OCI-M2 (cell line): ENCODE data around the gene SLC39A13.

ENCODE experiments used
- DNase-seq: peaks from one replicate; lab custom pipeline; 2025; ENCODE audit not compliant: unreplicated experiment; lab: John Stamatoyannopoulos, UW

Gene SLC39A13

GRCh38 chr11:47426062-47426956 is 17.9 kb downstream of the SLC39A13 start, which contains the start of gene PSMC3:
TSS of gene PSMC3 (minus strand) at chr11:47426439. CDS start at chr11:47426279, 160 bp downstream.
- DNase-seq: peak; percentile 44

DNA sequence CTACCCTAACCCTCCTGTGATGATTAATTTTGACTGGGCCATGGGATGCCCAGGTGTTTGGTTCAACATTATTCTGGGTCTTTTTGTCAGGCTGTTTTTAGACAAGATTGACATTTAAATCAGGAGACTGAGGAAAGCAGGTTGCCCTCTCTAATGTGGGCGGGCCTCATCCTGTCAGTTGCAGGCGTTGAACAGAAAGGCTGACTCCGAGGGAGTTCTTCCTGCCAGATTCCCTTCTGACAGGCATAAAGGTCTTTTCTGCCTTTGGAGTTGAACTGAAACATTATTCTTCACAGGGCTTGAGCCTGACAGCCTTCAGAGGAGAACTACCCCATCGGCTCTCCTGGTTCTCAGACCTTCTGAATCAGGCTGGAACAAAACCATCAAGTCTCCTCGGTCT is 22.1 kb downstream of the SLC39A13 start:
- DNase-seq: no peak

- DNase-seq: no peak
Observed at GRCh38 chr11:47431356-47432083, 23.1 kb downstream of the SLC39A13 start.

GRCh38 chr11:47433157-47433556 is 24.8 kb downstream of the SLC39A13 start:
- no peak for DNase-seq

DNA sequence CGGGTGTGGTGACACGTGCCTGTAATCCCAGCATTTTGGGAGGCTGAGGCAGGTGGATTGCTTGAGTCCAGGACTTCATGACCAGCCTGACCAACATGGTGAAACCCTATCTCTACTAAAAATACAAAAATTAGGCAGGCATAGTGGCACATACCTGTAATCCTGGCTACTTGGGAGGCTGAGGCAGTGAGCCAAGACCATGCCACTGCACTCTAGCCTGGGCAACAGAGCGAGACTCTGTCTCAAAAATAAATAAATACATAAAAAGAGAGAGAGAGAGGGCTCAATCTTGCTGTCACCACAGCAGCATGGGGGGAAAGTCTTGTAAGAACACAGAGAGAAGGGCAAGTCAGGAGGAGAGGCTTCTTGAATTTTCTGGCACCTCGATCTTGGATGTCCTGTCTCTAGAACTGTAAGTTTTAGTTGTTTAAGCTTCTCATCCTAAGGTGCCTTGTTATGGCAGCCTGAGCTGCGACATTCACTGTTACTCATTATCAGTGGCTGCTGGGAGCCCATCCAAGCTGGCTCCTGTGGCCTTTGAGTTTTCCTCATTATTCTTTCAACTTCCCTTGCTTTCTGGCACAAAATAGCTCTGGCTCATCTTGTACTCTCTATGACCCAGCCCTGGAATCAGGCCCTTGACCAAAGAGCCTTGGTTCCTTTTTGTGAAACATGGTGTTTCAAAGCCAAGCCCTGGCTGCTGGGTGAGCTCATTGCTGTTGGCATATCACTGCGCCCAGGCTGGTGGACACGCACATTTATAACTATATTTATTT is 25.8 kb downstream of the SLC39A13 start:
- DNase-seq: no peak

- no peak for DNase-seq
Observed at GRCh38 chr11:47435687-47436086, 27.3 kb downstream of the SLC39A13 start.

DNA sequence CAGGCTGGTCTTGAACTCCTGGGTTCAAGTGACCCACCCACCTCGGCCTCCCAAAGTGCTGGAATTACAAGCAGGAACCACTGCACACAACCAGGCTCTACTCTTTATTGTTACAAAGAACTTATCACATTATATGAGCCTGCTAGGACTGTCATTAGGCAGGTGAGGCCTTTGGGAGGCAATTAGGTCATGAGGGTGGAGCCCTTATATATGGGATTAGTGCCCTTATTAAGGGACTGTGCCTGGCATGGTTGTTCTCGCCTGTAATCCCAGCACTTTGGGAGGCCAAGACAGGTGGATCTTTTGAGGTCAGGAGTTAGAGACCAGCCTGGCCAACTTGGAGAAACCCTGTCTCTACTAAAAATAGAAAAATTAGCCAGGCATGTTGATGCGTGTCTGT is 28.3 kb downstream of the SLC39A13 start:
- DNase-seq: no peak

GRCh38 chr11:47437218-47437745 is 28.9 kb downstream of the SLC39A13 start:
- DNase-seq: no peak

GRCh38 chr11:47437746-47438418 is 29.5 kb downstream of the SLC39A13 start:
- DNase-seq: no peak

DNA sequence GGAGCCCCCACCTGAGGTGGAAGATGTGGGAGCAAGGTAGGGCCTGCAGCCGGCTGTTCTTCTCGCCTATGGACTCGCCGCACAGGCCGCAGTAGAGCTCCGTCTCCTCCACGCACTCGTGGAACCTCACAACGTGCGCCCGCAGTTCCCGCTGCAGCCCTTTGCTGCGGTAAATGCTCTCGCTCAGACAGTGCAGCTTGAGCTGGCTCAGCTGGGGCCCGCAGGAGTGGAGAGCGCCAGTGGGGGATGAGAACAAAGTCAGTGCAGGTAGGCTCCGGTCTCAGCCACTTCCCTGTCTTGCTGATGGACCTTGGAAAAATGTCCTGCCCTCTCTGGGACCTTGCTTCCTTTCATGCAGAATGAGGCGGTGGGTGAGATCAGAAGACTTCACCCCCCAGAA is 30.3 kb downstream of the SLC39A13 start:
- no peak for DNase-seq

GRCh38 chr11:47440054-47440476 is 31.7 kb downstream of the SLC39A13 start:
- DNase-seq: no peak

DNA sequence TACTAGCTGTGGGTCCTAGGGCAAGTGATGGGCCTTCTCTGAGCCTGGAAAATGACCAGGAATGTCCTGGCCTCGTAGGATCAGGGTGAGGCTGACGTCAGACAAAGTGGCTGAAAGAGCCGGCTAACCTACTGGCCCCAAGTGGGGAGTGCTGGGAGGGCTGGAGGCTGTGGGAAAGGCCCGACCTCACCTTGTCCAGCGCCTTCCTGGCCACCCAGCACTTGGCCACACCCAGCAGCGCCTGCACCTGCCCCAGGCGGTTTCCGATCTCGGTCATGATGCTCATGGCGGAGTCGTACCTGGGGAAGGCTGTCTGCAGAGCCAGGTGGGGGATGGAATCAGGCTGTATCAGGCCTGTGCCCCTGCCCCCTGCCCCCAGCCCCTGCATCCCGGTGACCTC is 33.0 kb downstream of the SLC39A13 start:
- no peak for DNase-seq

DNA sequence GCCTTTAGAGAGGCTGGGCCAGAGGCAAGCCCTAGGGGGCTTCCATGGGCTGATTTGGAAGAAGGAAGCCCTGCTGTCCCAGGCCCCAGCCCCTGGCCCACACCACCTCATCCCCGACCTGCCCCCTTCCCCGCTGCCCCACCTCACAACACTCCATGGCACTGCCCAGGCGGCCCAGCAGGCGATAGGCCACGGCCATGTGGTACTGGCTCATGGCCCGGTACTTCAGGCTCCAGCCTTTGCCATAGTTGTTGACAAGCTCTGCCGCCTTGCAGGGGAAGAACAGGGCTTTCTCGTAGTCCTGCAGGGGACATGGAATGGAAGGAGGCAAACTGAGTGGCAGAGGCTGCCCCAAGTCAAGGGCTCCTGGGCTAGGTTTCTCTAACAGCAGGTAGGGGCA is 34.1 kb downstream of the SLC39A13 start:
- no peak for DNase-seq

- no peak for DNase-seq
Observed at GRCh38 chr11:47443028-47443700, 34.8 kb downstream of the SLC39A13 start.

- DNase-seq: no peak
Observed at GRCh38 chr11:47443817-47444216, 35.4 kb downstream of the SLC39A13 start.

GRCh38 chr11:47445840-47446239 is 37.5 kb downstream of the SLC39A13 start:
- no peak for DNase-seq

DNA sequence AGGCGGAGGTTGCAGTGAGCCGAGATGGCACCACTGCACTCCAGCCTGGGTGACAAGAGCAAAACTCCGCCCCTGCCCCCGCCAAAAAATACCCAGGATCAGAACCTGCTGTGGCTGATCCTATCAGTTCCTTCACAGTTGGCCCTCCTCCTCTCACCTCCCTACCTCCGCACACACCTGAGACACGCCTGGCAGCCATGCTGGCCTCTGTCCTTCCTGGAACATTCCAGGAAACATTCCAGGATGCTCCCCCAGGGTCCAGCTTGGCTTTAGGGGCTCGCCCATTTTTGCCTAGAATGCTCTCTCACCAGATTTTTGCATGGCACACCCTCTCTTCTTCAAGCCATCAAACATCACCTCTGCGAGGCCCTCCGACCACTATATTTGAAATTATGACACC is 38.4 kb downstream of the SLC39A13 start:
- no peak for DNase-seq

- no peak for DNase-seq
Observed at GRCh38 chr11:47447906-47448305, 39.5 kb downstream of the SLC39A13 start.

GRCh38 chr11:47448566-47449427 is 40.4 kb downstream of the SLC39A13 start, which contains the start of gene RAPSN:
TSS of gene RAPSN (minus strand) at chr11:47449136. CDS start at chr11:47448964, 172 bp downstream.
- no peak for DNase-seq
